ENCODE results near the gene PPFIBP1. TPM values are rescaled to one million over a fixed set of nuclear protein-coding genes. Genes with fewer than 3 reads are reported as not detected.
"Not testable (repeated sequence)": the region's sequence is repeated elsewhere in the genome, so short reads cannot be mapped to it uniquely, and the experiment has no call there.

Gene PPFIBP1
- total RNA-seq, 1 experiment from 2014 or later = 55.8 TPM

GRCh38 chr12:27601056-27601828, 77.2 kb downstream of the PPFIBP1 start:
- in situ Hi-C loops (cut with HindIII; ENCODE audit: low pct_unique_long_range_greater_than_20kb, low sequenced_read_pairs); DNase-seq (ENCODE audit: low read depth): not testable (repeated sequence)

GRCh38 chr12:27602516-27602915, 78.5 kb downstream of the PPFIBP1 start:
- in situ Hi-C loops (cut with HindIII; ENCODE audit: low pct_unique_long_range_greater_than_20kb, low sequenced_read_pairs) = no loop called here
- DNase-seq (ENCODE audit: low read depth) = no peak

- in situ Hi-C loops (cut with HindIII; ENCODE audit: low pct_unique_long_range_greater_than_20kb, low sequenced_read_pairs) = no loop called here
- no peak for DNase-seq (ENCODE audit: low read depth)
These were observed 80.4 kb downstream of the PPFIBP1 start for GRCh38 chr12:27604431-27604830.

- in situ Hi-C loops (cut with HindIII; ENCODE audit: low pct_unique_long_range_greater_than_20kb, low sequenced_read_pairs) = no loop called here
- DNase-seq (ENCODE audit: low read depth) = no peak
These were observed 83.0 kb downstream of the PPFIBP1 start for GRCh38 chr12:27606986-27607385.

- no peak for DNase-seq (ENCODE audit: low read depth)
- in situ Hi-C loops (cut with HindIII; ENCODE audit: low pct_unique_long_range_greater_than_20kb, low sequenced_read_pairs) = no loop called here
These were observed 83.6 kb downstream of the PPFIBP1 start for GRCh38 chr12:27607591-27607990.

- in situ Hi-C loops (cut with HindIII; ENCODE audit: low pct_unique_long_range_greater_than_20kb, low sequenced_read_pairs) = no loop called here
- DNase-seq (ENCODE audit: low read depth) = no peak
These were observed 84.9 kb downstream of the PPFIBP1 start for GRCh38 chr12:27608890-27609289.

- in situ Hi-C loops (cut with HindIII; ENCODE audit: low pct_unique_long_range_greater_than_20kb, low sequenced_read_pairs) = no loop called here
These were observed 86.4 kb downstream of the PPFIBP1 start for GRCh38 chr12:27610374-27610773.

GRCh38 chr12:27614386-27614785, 90.4 kb downstream of the PPFIBP1 start:
- no peak for DNase-seq (ENCODE audit: low read depth)
- in situ Hi-C loops (cut with HindIII; ENCODE audit: low pct_unique_long_range_greater_than_20kb, low sequenced_read_pairs) = no loop called here

More at GRCh38 chr12:27610374-27610773, 86.4 kb downstream of the PPFIBP1 start:
- DNase-seq (ENCODE audit: low read depth) = no peak

- in situ Hi-C loops (cut with HindIII; ENCODE audit: low pct_unique_long_range_greater_than_20kb, low sequenced_read_pairs) = no loop called here
- no peak for DNase-seq (ENCODE audit: low read depth)
These were observed 90.9 kb downstream of the PPFIBP1 start for GRCh38 chr12:27614866-27615265.

GRCh38 chr12:27615331-27615891, 91.4 kb downstream of the PPFIBP1 start:
- in situ Hi-C loops (cut with HindIII; ENCODE audit: low pct_unique_long_range_greater_than_20kb, low sequenced_read_pairs) = no loop called here
- DNase-seq (ENCODE audit: low read depth) = no peak

GRCh38 chr12:27616356-27617142, 92.5 kb downstream of the PPFIBP1 start:
- no peak for DNase-seq (ENCODE audit: low read depth)
- in situ Hi-C loops (cut with HindIII; ENCODE audit: low pct_unique_long_range_greater_than_20kb, low sequenced_read_pairs) = no loop called here

GRCh38 chr12:27618836-27619235, 94.8 kb downstream of the PPFIBP1 start:
- no peak for DNase-seq (ENCODE audit: low read depth)
- in situ Hi-C loops (cut with HindIII; ENCODE audit: low pct_unique_long_range_greater_than_20kb, low sequenced_read_pairs) = no loop called here

- in situ Hi-C loops (cut with HindIII; ENCODE audit: low pct_unique_long_range_greater_than_20kb, low sequenced_read_pairs) = no loop called here
- peak; percentile 64 for DNase-seq (ENCODE audit: low read depth)
These were observed 95.3 kb downstream of the PPFIBP1 start for GRCh38 chr12:27619308-27619707.

GRCh38 chr12:27620121-27620520, 96.1 kb downstream of the PPFIBP1 start:
- DNase-seq (ENCODE audit: low read depth) = no peak
- in situ Hi-C loops (cut with HindIII; ENCODE audit: low pct_unique_long_range_greater_than_20kb, low sequenced_read_pairs) = no loop called here

- in situ Hi-C loops (cut with HindIII; ENCODE audit: low pct_unique_long_range_greater_than_20kb, low sequenced_read_pairs) = no loop called here
- DNase-seq (ENCODE audit: low read depth) = no peak
These were observed 98.6 kb downstream of the PPFIBP1 start for GRCh38 chr12:27622436-27623195.

GRCh38 chr12:27623645-27624044, 99.6 kb downstream of the PPFIBP1 start:
- in situ Hi-C loops (cut with HindIII; ENCODE audit: low pct_unique_long_range_greater_than_20kb, low sequenced_read_pairs) = no loop called here
- no peak for DNase-seq (ENCODE audit: low read depth)

GRCh38 chr12:27624586-27624985, 100.6 kb downstream of the PPFIBP1 start:
- in situ Hi-C loops (cut with HindIII; ENCODE audit: low pct_unique_long_range_greater_than_20kb, low sequenced_read_pairs) = no loop called here
- DNase-seq (ENCODE audit: low read depth) = no peak

- in situ Hi-C loops (cut with HindIII; ENCODE audit: low pct_unique_long_range_greater_than_20kb, low sequenced_read_pairs) = no loop called here
- no peak for DNase-seq (ENCODE audit: low read depth)
These were observed 103.3 kb downstream of the PPFIBP1 start for GRCh38 chr12:27627123-27627852.
